Kidney epithelial cell (primary cell): ENCODE results near the gene NPW. TPM values are rescaled to one million over a fixed set of nuclear protein-coding genes. Genes with fewer than 3 reads are reported as not detected.

Experiments
- DNase-seq: peaks from one replicate; pipeline ENCODE4 v3.0.0-alpha.2; 2010; ENCODE audit warnings: low read depth
- H3K27me3 ChIP-seq: 2 replicates; pipeline ENCODE4 v1.6.0; 2011; ENCODE audit warnings: low read length; ENCODE audit not compliant: control insufficient read depth, insufficient read depth
- H3K36me3 ChIP-seq: 2 replicates; pipeline ENCODE4 v1.5.1; 2011; ENCODE audit warnings: low read length; ENCODE audit not compliant: control insufficient read depth, insufficient read depth
- H3K4me3 ChIP-seq: 2 replicates; pipeline ENCODE4 v1.5.1; 2011; ENCODE audit warnings: low read depth, mild to moderate bottlenecking, control low read depth, low read length
- CTCF ChIP-seq: IDR thresholded peaks from 2 replicates; pipeline ENCODE4 v1.5.1; 2011; ENCODE audit warnings: mild to moderate bottlenecking, moderate library complexity, low read length, control low read depth, inconsistent platforms; ENCODE audit not compliant: insufficient read depth, poor library complexity, severe bottlenecking
- total RNA-seq: library from RNA; depleted of rRNA; stranded (reverse); fragments of >200 nt; gene quantifications from 2 replicates; pipeline ENCODE4 v1.2.3, GENCODE V29; 2015

NPW gene
- total RNA-seq, 1 donor from 2014 or later, result not detected

DNA sequence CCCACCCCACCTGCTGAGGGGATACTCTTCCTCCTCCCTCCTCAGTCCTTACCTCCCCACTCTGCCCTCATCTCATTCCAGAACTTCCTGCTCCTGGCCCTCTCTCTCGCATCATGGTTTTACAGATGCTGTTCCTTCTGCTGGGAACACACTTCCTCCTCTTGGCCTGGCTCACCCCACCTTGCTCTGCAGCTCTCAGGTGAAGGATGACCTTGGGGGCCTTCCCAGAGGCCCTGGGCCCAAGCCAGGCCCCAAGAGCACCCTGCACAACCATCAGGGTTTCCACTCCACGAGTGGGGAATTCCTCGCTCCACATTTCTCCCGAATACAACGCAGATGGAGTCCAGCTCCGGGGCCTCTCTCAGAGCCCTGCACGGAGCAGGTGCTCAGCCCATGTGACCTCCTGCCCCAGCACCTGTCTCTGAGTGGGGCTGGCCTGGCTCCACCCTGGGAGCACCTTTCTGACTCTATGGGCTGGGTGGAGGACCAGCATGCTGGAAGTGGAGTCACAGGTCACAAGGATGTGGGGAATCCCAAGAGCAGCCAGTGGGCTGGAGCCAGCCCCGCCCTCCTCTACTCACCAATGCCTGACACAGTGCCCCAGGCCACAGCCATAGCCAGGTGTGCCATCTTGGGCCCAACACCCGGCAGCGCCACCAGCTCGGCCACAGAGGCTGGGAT is 23.5 kb downstream of the NPW start:
- no peak for DNase-seq
- H3K36me3 ChIP-seq, result no peaks in the 10 kb centered on the region
- no peak overlapping the region for H3K4me3 ChIP-seq
- H3K27me3 ChIP-seq, result no peaks in the 10 kb centered on the region
- TF ChIP-seq CTCF, result no peak

GRCh38 chr16:2043667-2044451 is 24.3 kb downstream of the NPW start:
- no peaks in the 10 kb centered on the region for H3K36me3 ChIP-seq
- no peak overlapping the region for H3K4me3 ChIP-seq
- no peak for DNase-seq
- TF ChIP-seq CTCF, result no peak
- no peaks in the 10 kb centered on the region for H3K27me3 ChIP-seq

DNA sequence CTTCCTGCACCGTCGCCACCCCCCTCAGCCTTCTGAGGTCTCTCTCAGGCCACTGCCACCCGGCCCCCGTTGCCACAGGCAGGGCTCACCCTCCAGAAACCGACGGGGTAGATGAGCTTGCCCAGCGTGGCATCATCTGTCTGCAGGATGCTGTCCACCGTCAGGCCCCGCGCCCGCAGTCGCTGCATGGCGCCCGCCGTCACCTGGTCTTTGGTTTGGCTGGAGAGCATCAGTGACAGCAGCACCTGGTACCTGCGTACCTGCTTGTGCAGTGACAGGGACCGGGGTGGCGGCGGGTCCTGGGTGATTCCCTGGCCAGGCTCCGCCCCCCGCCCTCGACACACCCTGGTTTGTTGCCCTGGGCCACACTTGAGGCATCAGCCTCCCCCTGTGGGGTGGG is 25.0 kb downstream of the NPW start:
- Histone ChIP-seq H3K27me3 (no peaks in the 10 kb centered on the region), H3K4me3 (no peak overlapping the region), H3K36me3 (no peaks in the 10 kb centered on the region)
- no peak for DNase-seq
- TF ChIP-seq CTCF, result no peak

- TF ChIP-seq CTCF, result no peak
- no peaks in the 10 kb centered on the region for H3K36me3 ChIP-seq
- H3K4me3 ChIP-seq, result no peak overlapping the region
- no peaks in the 10 kb centered on the region for H3K27me3 ChIP-seq
- no peak for DNase-seq
These were observed 26.6 kb downstream of the NPW start for GRCh38 chr16:2045965-2046892.

- H3K27me3 ChIP-seq, result no peaks in the 10 kb centered on the region
- DNase-seq, result no peak
- no peaks in the 10 kb centered on the region for H3K36me3 ChIP-seq
- H3K4me3 ChIP-seq, result peak overlapping the region; percentile 60
- no peak for TF ChIP-seq CTCF
These were observed 27.3 kb downstream of the NPW start for GRCh38 chr16:2046893-2047329.
